Measurements from ENCODE around the gene EMCN. TPM values are rescaled to one million over a fixed set of nuclear protein-coding genes. Genes with fewer than 3 reads are reported as not detected.

The EMCN gene
- total RNA-seq, 1 donor from 2014 or later = not detected

DNA sequence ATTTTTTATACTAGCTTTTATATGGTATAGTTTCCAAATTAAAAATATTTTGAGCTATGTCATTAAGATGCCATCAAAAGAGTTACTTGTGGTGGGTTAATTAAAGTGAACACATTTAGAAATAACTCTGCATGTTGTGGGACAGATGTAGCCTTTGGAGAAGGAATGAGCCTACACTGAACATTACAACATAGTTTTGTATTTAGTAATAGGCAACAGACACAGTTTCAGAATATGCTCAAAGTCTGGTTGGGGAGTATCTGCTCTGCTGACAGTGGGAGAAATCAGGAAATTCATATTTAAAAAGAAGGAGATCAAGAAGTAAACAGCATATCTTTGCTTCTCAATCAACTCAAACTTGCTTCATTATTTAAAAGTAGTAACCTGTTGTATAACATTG, 23.7 kb downstream of the EMCN start:
- no peak overlapping the region for H3K27ac Mint-ChIP-seq (ENCODE audit: unreplicated experiment)

DNA sequence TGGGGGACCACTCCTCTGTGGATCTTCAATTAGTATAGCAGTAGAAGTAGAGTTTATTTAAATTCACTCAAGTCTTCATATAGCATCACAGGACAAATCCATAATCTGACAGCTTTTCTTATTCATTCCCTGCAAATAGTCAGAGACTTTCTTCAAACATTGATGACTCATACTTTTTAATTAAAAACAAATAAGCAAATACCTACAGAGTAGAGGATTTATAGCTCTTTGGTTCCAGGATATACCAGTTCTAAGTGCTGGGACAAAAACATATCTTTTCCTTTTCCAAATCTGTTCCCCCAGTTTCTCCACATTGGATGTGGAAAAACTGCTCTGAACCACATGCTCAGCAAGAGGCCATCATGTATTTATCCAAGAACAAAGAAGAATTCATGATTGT, 24.1 kb downstream of the EMCN start:
- Histone ChIP-seq H3K9me3 (ENCODE audit: insufficient read depth, low read depth, low read length) (no peaks in the 10 kb centered on the region), H3K4me1 (ENCODE audit: insufficient read depth, low read length) (peaks cover 4% of the 10 kb centered on the region), H2AFZ (ENCODE audit: low read depth, low read length) (no peak overlapping the region), H3K4me3 (ENCODE audit: insufficient read depth, low read depth, low read length) (no peak overlapping the region), H3K27me3 (ENCODE audit: insufficient read depth, low read length) (no peaks in the 10 kb centered on the region), H3K36me3 (ENCODE audit: insufficient read depth, low read length) (no peaks in the 10 kb centered on the region), H3K79me2 (ENCODE audit: insufficient read depth, low read length) (no peaks in the 10 kb centered on the region), H3K4me2 (ENCODE audit: low read length) (no peak overlapping the region), H3K9ac (ENCODE audit: low read length) (no peak overlapping the region), H4K20me1 (ENCODE audit: insufficient read depth, low read length) (no peaks in the 10 kb centered on the region), H3K27ac (ENCODE audit: low read depth, low read length) (no peak overlapping the region)
- Mint-ChIP-seq H3K9me3 (ENCODE audit: unreplicated experiment) (peaks cover 1% of the 10 kb centered on the region), H3K36me3 (ENCODE audit: low read depth, unreplicated experiment) (no peaks in the 10 kb centered on the region), H3K4me3 (ENCODE audit: unreplicated experiment) (no peak overlapping the region), H3K4me1 (ENCODE audit: low read depth, unreplicated experiment) (peaks cover 7% of the 10 kb centered on the region), H3K27ac (ENCODE audit: unreplicated experiment) (no peak overlapping the region), H3K27me3 (ENCODE audit: low read depth, unreplicated experiment) (no peaks in the 10 kb centered on the region)
- FAIRE-seq = no peak
- peak; percentile 16 for DNase-seq (ENCODE audit: low read depth)
- TF ChIP-seq, protein P1, sequence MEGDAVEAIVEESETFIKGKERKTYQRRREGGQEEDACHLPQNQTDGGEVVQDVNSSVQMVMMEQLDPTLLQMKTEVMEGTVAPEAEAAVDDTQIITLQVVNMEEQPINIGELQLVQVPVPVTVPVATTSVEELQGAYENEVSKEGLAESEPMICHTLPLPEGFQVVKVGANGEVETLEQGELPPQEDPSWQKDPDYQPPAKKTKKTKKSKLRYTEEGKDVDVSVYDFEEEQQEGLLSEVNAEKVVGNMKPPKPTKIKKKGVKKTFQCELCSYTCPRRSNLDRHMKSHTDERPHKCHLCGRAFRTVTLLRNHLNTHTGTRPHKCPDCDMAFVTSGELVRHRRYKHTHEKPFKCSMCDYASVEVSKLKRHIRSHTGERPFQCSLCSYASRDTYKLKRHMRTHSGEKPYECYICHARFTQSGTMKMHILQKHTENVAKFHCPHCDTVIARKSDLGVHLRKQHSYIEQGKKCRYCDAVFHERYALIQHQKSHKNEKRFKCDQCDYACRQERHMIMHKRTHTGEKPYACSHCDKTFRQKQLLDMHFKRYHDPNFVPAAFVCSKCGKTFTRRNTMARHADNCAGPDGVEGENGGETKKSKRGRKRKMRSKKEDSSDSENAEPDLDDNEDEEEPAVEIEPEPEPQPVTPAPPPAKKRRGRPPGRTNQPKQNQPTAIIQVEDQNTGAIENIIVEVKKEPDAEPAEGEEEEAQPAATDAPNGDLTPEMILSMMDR (IDR thresholded peaks at IDR 0.05; ENCODE audit: insufficient read depth, low read depth, low read length) = no peak
- no peak for TF ChIP-seq EZH2 (IDR thresholded peaks at IDR 0.05; ENCODE audit: insufficient read depth, low read length)

More for the DNA sequence above, 23.7 kb downstream of the EMCN start:
- no peaks in the 10 kb centered on the region for H3K9me3 ChIP-seq (ENCODE audit: insufficient read depth, low read depth, low read length)
- peaks cover 4% of the 10 kb centered on the region for H3K4me1 ChIP-seq (ENCODE audit: insufficient read depth, low read length)
- no peak for FAIRE-seq
- no peak overlapping the region for H3K9ac ChIP-seq (ENCODE audit: low read length)
- TF ChIP-seq, protein P1 (IDR thresholded peaks at IDR 0.05; ENCODE audit: insufficient read depth, low read depth, low read length) = no peak
- TF ChIP-seq EZH2 (IDR thresholded peaks at IDR 0.05; ENCODE audit: insufficient read depth, low read length) = no peak
- H2AFZ ChIP-seq (ENCODE audit: low read depth, low read length) = no peak overlapping the region
- H3K36me3 ChIP-seq (ENCODE audit: insufficient read depth, low read length) = no peaks in the 10 kb centered on the region
- no peak overlapping the region for H3K27ac ChIP-seq (ENCODE audit: low read depth, low read length)
- no peaks in the 10 kb centered on the region for H4K20me1 ChIP-seq (ENCODE audit: insufficient read depth, low read length)
- Mint-ChIP-seq H3K9me3 (ENCODE audit: unreplicated experiment) (peaks cover 1% of the 10 kb centered on the region), H3K36me3 (ENCODE audit: low read depth, unreplicated experiment) (no peaks in the 10 kb centered on the region), H3K27me3 (ENCODE audit: low read depth, unreplicated experiment) (no peaks in the 10 kb centered on the region), H3K4me1 (ENCODE audit: low read depth, unreplicated experiment) (peaks cover 5% of the 10 kb centered on the region), H3K4me3 (ENCODE audit: unreplicated experiment) (no peak overlapping the region)
- H3K27me3 ChIP-seq (ENCODE audit: insufficient read depth, low read length) = no peaks in the 10 kb centered on the region
- no peak overlapping the region for H3K4me3 ChIP-seq (ENCODE audit: insufficient read depth, low read depth, low read length)
- DNase-seq (ENCODE audit: low read depth) = peak; percentile 8
- H3K79me2 ChIP-seq (ENCODE audit: insufficient read depth, low read length) = no peaks in the 10 kb centered on the region
- no peak overlapping the region for H3K4me2 ChIP-seq (ENCODE audit: low read length)

DNA sequence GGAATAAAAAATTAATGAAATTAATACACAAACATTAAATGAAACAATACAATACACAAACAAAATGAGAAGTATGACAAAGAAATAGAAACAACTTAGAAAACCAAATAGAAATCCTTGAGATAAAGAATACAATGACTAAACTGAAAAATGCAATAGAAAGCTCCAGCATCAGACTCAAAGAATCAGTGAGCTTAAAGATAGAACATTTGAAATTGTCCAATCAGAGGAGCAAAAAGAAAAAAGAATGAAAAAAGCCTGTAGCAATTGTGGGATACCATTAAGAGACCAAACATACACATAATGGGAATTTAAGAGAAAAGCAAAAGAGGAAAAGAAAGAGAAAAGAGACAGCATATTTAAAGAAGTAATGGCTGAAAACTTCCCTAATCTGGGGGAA, 25.7 kb downstream of the EMCN start:
- Histone ChIP-seq H3K27ac (ENCODE audit: low read depth, low read length) (no peak overlapping the region), H3K4me1 (ENCODE audit: insufficient read depth, low read length) (peaks cover 4% of the 10 kb centered on the region), H3K4me3 (ENCODE audit: insufficient read depth, low read depth, low read length) (no peak overlapping the region), H2AFZ (ENCODE audit: low read depth, low read length) (no peak overlapping the region), H3K4me2 (ENCODE audit: low read length) (no peak overlapping the region), H3K36me3 (ENCODE audit: insufficient read depth, low read length) (no peaks in the 10 kb centered on the region), H3K79me2 (ENCODE audit: insufficient read depth, low read length) (no peaks in the 10 kb centered on the region), H4K20me1 (ENCODE audit: insufficient read depth, low read length) (no peaks in the 10 kb centered on the region), H3K9me3 (ENCODE audit: insufficient read depth, low read depth, low read length) (no peaks in the 10 kb centered on the region), H3K27me3 (ENCODE audit: insufficient read depth, low read length) (no peaks in the 10 kb centered on the region), H3K9ac (ENCODE audit: low read length) (no peak overlapping the region)
- no peaks in the 10 kb centered on the region for H3K36me3 Mint-ChIP-seq (ENCODE audit: low read depth, unreplicated experiment)
- H3K27me3 Mint-ChIP-seq (ENCODE audit: low read depth, unreplicated experiment) = no peaks in the 10 kb centered on the region
- no peak for FAIRE-seq
- DNase-seq (ENCODE audit: low read depth) = no peak
- no peak overlapping the region for H3K27ac Mint-ChIP-seq (ENCODE audit: unreplicated experiment)
- no peak overlapping the region for H3K4me3 Mint-ChIP-seq (ENCODE audit: unreplicated experiment)
- peaks cover 1% of the 10 kb centered on the region for H3K9me3 Mint-ChIP-seq (ENCODE audit: unreplicated experiment)
- peaks cover 6% of the 10 kb centered on the region for H3K4me1 Mint-ChIP-seq (ENCODE audit: low read depth, unreplicated experiment)
- TF ChIP-seq, protein P1 (IDR thresholded peaks at IDR 0.05; ENCODE audit: insufficient read depth, low read depth, low read length) = no peak
- TF ChIP-seq EZH2 (IDR thresholded peaks at IDR 0.05; ENCODE audit: insufficient read depth, low read length) = no peak
